OCI-LY1 (cell line): ENCODE results near the gene ZBTB14.

Experiments
- H2AFZ ChIP-seq: fragments of 200-600 bp; sonication (generic), shearing (Covaris generic); 2 replicates; pipeline ENCODE4 v1.6.0; 2014; ENCODE audit warnings: antibody characterized with exemption, mild to moderate bottlenecking, low read length
- H3F3A ChIP-seq: fragments of 200-600 bp; sonication (generic), shearing (Covaris generic); 2 replicates; pipeline ENCODE4 v1.6.0; 2014; ENCODE audit warnings: mild to moderate bottlenecking, antibody characterized with exemption, low read length, moderate library complexity; ENCODE audit not compliant: insufficient read depth
- H3K27ac ChIP-seq: fragments of 200-600 bp; sonication (generic); 2 replicates; pipeline ENCODE4 v1.5.1; 2014; ENCODE audit warnings: low read length, mixed run types, mild to moderate bottlenecking, low read depth; ENCODE audit not compliant: poor library complexity, severe bottlenecking
- H3K27me3 ChIP-seq: fragments of 200-600 bp; sonication (generic); 2 replicates; pipeline ENCODE4 v1.6.0; 2014; ENCODE audit warnings: antibody characterized with exemption, mild to moderate bottlenecking, low read length, moderate library complexity; ENCODE audit not compliant: insufficient read depth
- H3K36me3 ChIP-seq: fragments of 200-600 bp; sonication (generic); 2 replicates; pipeline ENCODE4 v1.6.1; 2014; ENCODE audit warnings: mild to moderate bottlenecking, antibody characterized with exemption, low read length, moderate library complexity, mixed read lengths; ENCODE audit not compliant: insufficient read depth
- H3K4me1 ChIP-seq: fragments of 200-600 bp; sonication (generic); 2 replicates; pipeline ENCODE4 v1.5.1; 2014; ENCODE audit warnings: mild to moderate bottlenecking, low read length, moderate library complexity; ENCODE audit not compliant: insufficient read depth, severe bottlenecking
- H3K4me2 ChIP-seq: fragments of 200-600 bp; sonication (generic), shearing (Covaris generic); 2 replicates; pipeline ENCODE4 v1.6.1; 2014; ENCODE audit warnings: low read length
- H3K4me3 ChIP-seq: fragments of 200-600 bp; sonication (generic); 2 replicates; pipeline ENCODE4 v1.5.1; 2014; ENCODE audit warnings: low read length, low read depth, mild to moderate bottlenecking, mixed read lengths; ENCODE audit not compliant: poor library complexity, severe bottlenecking
- H3K79me2 ChIP-seq: fragments of 200-600 bp; shearing (Covaris generic); 2 replicates; pipeline ENCODE4 v1.6.1; 2016; ENCODE audit warnings: mixed run types, low read length, mixed read lengths; ENCODE audit not compliant: insufficient read depth
- H3K9ac ChIP-seq: fragments of 200-600 bp; sonication (generic), shearing (Covaris generic); 2 replicates; pipeline ENCODE4 v1.6.1; 2014; ENCODE audit warnings: mild to moderate bottlenecking, low read length, mixed read lengths
- H3K9me2 ChIP-seq: fragments of 200-600 bp; sonication (generic), shearing (Covaris generic); 2 replicates; pipeline ENCODE4 v1.6.1; 2014; ENCODE audit warnings: low read depth, mild to moderate bottlenecking, low read length, mixed read lengths
- H3K9me3 ChIP-seq: fragments of 200-600 bp; shearing (Covaris generic); 2 replicates; pipeline ENCODE4 v1.6.1; 2014; ENCODE audit warnings: low read length, mixed read lengths
- H4K20me1 ChIP-seq: fragments of 200-600 bp; sonication (generic), shearing (Covaris generic); 2 replicates; pipeline ENCODE4 v1.6.0; 2016; ENCODE audit warnings: mild to moderate bottlenecking, low read length; ENCODE audit not compliant: insufficient read depth
- CTCF ChIP-seq: fragments of 200-600 bp; sonication (generic), shearing (Covaris generic); IDR thresholded peaks from 2 replicates; pipeline ENCODE4 v1.5.1; 2017; ENCODE audit warnings: mild to moderate bottlenecking, antibody characterized with exemption, low read length, moderate library complexity, mixed read lengths
- EZH2 ChIP-seq: fragments of 200-600 bp; sonication (generic), shearing (Covaris generic); IDR thresholded peaks from 2 replicates; pipeline ENCODE4 v1.8.0; 2017; ENCODE audit warnings: borderline replicate concordance, mixed run types, mild to moderate bottlenecking, antibody characterized with exemption, low read length, moderate library complexity, mixed read lengths

ZBTB14 gene

GRCh38 chr18:5282770-5283169 is 12.8 kb downstream of the ZBTB14 start:
- no peaks in the 10 kb centered on the region for H3K79me2 ChIP-seq
- H2AFZ ChIP-seq, result no peak overlapping the region
- no peaks in the 10 kb centered on the region for H3K9me2 ChIP-seq
- no peaks in the 10 kb centered on the region for H4K20me1 ChIP-seq
- H3K36me3 ChIP-seq, result no peaks in the 10 kb centered on the region
- no peak overlapping the region for H3K4me2 ChIP-seq
- H3K4me3 ChIP-seq, result no peak overlapping the region
- H3F3A ChIP-seq, result no peaks in the 10 kb centered on the region
- H3K27ac ChIP-seq, result no peak overlapping the region
- H3K9ac ChIP-seq, result no peak overlapping the region
- H3K4me1 ChIP-seq, result peaks cover 33% of the 10 kb centered on the region
- no peak for TF ChIP-seq EZH2
- TF ChIP-seq CTCF, result no peak
- H3K9me3 ChIP-seq, result peaks cover 10% of the 10 kb centered on the region
- H3K27me3 ChIP-seq, result no peaks in the 10 kb centered on the region

DNA sequence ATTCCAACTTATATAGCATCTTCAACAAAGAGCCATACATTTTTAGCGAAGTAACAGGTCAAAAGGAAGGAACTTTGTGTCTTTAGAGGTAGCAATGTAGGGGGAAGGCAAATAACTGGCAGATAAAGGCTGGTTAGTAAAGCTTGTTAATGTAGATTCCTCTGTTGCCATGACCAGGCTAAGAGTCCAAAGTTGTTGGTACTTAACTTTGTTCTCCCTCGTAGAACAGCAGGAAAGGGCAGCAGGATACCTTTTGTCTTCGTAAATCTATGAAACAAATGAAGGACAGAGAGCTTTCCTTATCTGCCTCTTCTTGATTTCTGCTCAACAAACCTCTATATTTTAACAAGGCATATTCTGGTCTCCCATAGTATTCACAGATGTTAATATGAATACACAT is 18.6 kb downstream of the ZBTB14 start:
- no peaks in the 10 kb centered on the region for H3F3A ChIP-seq
- no peak overlapping the region for H3K9ac ChIP-seq
- H3K4me1 ChIP-seq, result no peaks in the 10 kb centered on the region
- H2AFZ ChIP-seq, result no peak overlapping the region
- no peak overlapping the region for H3K27ac ChIP-seq
- peaks cover 10% of the 10 kb centered on the region for H3K9me3 ChIP-seq
- no peaks in the 10 kb centered on the region for H3K9me2 ChIP-seq
- no peaks in the 10 kb centered on the region for H3K79me2 ChIP-seq
- no peak overlapping the region for H3K4me2 ChIP-seq
- H3K27me3 ChIP-seq, result no peaks in the 10 kb centered on the region
- no peak overlapping the region for H3K4me3 ChIP-seq
- TF ChIP-seq EZH2 (no peak), CTCF (no peak)
- H4K20me1 ChIP-seq, result no peaks in the 10 kb centered on the region
- no peaks in the 10 kb centered on the region for H3K36me3 ChIP-seq

- Histone ChIP-seq H3K9ac (no peak overlapping the region), H3K4me3 (no peak overlapping the region), H3K4me2 (no peak overlapping the region), H3K27me3 (no peaks in the 10 kb centered on the region), H3K27ac (no peak overlapping the region), H3K9me2 (no peaks in the 10 kb centered on the region), H3K9me3 (peaks cover 10% of the 10 kb centered on the region), H3F3A (no peaks in the 10 kb centered on the region), H3K4me1 (no peaks in the 10 kb centered on the region), H3K79me2 (no peaks in the 10 kb centered on the region), H3K36me3 (no peaks in the 10 kb centered on the region), H2AFZ (no peak overlapping the region), H4K20me1 (no peaks in the 10 kb centered on the region)
- no peak for TF ChIP-seq CTCF
- no peak for TF ChIP-seq EZH2
Measured at GRCh38 chr18:5275872-5276271, 19.7 kb downstream of the ZBTB14 start.
